Subcutaneous adipose tissue (tissue), 4 donors: ENCODE measurements around the gene ZNF541. TPM values are rescaled to one million over a fixed set of nuclear protein-coding genes. Genes with fewer than 3 reads are reported as not detected.

ENCODE experiments used
- total RNA-seq, 4 donors: library from RNA; depleted of rRNA; stranded (reverse); fragments of >200 nt; gene quantifications; one replicate each; pipeline ENCODE4 v1.1.0, GENCODE V29; 2016
- TF ChIP-seq, protein P1 (sequence below): fragments of 450-650 bp; IDR thresholded peaks from one replicate; pipeline ENCODE4 v1.5.1; 2016; ENCODE audit warnings: low read depth, mild to moderate bottlenecking, control low read depth, antibody characterized with exemption, moderate library complexity

The ZNF541 gene
- total RNA-seq, 4 donors from 2014 or later = 0.44 to 2.3 TPM; not detected in 2

DNA sequence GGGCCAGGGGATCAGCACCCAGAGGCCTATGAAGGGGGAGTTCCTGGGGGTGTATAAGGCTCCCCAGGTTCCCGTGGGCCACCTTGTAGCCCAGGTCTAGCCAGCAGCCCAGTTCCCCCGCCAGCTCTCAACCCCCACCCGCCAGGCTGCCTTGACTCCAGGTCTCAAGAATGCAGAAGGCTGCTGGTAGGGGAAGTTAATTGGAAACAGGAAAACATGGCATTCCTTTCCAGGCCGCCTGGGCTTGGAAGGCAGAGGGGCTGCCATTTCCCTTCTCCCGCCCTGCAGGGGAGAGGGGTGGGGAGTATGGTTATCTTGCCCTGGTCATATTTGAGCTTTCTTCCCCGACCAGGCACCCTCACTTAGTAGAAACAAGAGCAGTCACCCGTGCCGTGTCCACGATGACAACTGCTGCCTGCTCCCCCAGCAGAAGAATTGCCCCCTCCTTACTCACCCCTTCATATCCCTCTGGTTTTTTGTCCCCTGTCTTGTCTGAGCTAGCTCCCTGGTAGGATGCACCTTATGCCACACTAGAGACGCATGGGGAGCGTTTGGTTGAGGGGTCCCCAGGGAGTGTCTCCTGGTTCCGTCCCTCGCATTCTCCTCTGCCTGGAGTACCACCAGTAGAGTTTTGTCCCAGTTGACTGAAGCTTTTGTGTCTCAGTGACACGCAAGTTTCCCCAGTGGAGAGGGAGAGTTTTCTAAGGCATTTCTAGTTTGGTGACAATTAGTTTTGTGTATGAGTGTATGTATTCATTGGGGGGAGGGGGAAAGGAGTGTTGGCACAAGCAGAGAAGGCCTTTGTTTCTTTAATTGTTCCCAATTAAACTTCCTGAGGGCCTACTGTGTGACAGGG, 40.4 kb upstream of the ZNF541 start:
- TF ChIP-seq, protein P1, sequence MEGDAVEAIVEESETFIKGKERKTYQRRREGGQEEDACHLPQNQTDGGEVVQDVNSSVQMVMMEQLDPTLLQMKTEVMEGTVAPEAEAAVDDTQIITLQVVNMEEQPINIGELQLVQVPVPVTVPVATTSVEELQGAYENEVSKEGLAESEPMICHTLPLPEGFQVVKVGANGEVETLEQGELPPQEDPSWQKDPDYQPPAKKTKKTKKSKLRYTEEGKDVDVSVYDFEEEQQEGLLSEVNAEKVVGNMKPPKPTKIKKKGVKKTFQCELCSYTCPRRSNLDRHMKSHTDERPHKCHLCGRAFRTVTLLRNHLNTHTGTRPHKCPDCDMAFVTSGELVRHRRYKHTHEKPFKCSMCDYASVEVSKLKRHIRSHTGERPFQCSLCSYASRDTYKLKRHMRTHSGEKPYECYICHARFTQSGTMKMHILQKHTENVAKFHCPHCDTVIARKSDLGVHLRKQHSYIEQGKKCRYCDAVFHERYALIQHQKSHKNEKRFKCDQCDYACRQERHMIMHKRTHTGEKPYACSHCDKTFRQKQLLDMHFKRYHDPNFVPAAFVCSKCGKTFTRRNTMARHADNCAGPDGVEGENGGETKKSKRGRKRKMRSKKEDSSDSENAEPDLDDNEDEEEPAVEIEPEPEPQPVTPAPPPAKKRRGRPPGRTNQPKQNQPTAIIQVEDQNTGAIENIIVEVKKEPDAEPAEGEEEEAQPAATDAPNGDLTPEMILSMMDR = no peak

DNA sequence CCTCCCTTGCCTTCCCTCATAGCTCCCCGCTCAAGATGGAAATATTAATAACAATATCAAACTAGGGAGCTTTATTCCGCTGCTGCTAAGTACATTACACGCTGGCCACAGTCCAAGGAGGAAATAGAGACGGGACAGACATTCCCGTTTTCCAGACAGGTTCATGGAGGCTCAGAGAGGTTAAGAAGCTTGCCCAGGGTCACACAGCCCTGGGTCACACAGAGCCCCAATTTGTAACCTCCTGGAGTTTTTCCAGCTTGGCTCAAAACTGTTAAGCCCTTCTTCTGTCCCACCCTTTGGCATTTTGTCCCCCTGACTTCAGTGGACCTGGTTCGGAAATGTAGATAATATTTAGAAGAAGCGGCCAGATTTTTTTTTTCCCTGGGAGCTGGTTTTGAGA, 38.0 kb upstream of the ZNF541 start:
- TF ChIP-seq, protein P1 = no peak

DNA sequence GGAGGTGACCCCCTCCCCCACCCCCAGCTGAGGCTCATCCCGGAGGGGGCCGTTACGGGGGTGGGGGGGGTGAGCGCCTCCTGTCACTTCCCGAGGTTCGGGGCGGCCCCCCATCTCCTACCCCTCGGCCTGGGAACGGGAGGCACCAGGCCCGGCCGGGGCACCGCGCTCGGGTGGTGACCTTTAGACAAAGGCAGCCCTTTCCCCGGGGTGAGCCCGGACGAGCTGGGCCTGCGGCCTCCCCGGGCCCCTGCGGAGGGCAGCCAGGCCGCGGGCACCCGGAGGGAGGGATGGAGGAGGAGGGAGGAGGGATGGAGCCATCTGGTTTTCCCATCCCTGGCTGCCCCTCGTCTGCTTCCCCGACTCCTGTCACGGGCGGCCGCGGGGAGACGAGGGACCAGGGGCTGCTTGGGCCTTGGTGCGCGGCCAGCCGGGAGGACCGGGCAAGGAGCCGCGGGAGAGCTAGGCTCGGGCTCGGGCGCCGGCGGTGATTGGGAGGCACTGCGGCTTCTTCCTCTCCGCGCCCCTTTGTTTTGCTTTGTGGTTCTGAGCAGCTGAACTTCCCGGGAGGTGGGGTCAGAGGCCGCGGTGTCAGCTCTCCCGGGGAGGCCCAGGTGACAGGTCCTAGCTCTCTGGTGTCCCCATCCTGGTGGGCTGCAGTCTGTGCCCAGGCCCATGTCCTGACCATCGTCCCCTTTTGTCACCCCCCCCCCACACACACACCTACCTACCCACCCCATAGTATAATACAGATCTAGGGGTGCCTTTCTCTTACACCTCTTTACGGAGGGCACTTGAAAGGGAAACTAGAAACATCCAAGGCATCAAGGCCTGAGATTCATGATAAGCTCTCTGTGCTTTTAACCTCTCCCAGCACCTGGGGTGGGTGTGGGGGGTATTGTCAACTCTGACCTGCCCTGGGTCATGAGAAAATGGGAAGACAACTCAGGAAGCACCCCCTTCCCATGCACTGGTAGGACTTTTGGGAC, 37.3 kb upstream of the ZNF541 start:
- TF ChIP-seq, protein P1 = no peak

DNA sequence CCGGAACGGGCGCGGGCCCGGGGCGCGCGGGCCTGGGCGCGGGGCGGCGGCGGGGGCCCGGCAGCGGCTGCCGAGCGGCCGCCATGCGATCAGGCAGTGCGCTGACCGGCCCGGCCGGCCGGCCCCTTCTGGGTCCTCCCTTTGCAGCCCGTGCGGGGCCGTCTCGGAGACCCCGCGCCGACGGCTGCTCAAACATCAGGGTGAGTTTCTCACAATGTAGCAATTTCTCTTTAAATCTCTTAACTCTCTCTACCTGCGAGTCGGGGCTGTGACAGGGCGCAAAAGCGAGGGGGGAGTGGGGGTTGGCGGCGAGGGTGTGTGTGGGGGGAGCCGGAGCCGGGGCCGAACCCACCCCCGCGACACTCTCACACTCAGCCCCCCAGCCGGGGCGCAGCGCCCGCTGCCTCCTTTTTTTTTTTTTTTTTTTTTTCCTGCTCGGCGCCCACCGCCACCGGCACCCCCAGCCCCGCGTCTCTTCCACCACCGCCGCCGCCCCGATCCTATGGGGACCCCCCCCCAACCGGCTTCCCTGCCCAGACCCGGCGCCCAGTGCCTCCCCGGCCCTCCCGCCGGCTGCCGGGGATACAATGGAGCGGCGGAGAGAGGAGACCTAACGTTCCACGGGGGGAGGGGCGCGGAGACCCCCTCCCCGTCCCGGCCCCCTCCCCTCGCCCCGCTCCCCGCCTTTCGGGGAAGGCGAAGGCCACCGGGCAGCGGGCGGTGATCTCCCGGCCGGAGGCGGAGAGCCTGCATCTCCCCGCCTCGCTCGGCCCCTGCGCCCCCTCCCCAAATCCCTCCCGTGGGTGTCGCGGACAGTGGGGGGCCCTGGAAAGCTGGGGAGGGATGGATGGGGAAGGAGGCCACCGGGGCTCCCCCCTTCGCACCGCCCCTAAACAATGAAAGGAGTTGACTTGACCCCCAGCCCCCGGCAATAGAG, 36.3 kb upstream of the ZNF541 start, which contains the start of gene BICRA:
Gene BICRA (plus strand): TSS at position 166 of the 937 bp plus-strand sequence. CDS start 64,441 bp downstream, outside the sequence.
- TF ChIP-seq, protein P1 = no peak

DNA sequence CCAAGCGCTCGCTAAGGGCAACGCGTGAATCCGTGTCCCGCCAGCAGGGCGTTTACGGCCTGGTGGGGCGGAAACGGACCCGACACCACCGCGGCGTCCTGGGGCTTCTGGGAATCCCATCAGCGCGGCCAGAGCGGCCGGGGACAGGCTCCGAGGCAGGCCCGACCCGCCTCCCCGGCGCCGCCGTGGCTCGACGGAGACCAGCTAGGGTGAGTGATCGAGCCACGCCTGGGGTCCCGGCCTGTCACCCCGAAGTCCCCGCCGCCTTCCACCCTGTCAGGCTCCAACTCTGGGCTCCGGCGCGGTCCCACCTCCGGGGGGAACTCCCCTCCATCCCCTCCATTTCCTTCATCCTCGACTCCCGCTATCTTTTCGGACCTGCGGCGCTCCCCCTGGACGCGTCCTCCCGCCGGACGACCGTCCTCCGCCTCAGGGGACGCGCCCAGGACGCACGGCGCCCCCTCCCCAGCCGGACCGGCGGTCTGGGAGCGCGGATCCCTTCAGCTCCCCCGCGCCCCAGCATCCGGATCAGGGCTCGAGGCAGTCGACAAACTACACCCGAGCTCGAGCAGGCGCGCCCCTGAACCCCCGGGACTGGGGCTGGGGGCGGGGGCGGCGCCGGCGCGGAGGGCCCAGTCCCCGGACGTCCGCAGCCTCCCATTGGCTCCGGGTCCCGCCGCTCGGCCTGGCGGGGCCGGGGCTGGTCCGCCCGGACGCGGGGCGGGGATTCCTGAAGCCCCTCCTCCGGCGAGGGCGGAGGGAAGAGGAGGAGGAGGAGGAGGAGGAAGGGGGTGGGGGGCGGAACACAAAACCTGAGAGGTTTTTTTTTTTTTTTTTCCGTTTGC, 35.3 kb upstream of the ZNF541 start:
- TF ChIP-seq, protein P1 = no peak

DNA sequence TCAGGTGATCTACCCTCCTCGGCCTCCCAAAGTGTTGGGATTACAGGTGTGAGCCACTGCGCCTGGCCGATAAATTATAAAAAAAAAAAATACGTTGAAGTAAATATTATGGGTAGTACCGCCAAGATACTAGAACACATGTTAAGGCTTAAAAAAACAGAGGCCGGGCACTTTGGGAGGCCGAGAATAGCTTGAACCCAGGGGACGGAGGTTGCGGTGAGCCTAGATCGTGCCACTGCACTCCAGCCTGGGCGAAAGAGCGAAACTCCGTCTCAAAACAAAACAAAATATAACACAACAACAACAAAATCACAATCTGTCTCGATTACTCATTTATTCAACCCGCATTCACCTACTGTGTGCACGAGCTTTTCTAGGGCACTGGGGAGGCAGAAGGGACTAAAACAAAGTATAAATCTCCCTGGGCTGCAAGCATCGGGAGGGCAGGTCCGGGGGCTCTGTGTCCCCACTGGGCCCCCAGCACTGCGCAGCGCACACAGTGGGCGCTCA, 34.7 kb upstream of the ZNF541 start:
- TF ChIP-seq, protein P1 = no peak
